Liver (tissue), 3 donors: ENCODE measurements around the gene CCDC106.

Source experiments
- CTCF ChIP-seq: fragments of 150-350 bp; IDR thresholded peaks from 2 replicates; pipeline ENCODE4 v1.5.1; 2017; ENCODE audit warnings: improper control_type of control experiment, low read depth, low read length; ENCODE audit not compliant: missing input control
- EGR1 ChIP-seq, 2 donors: IDR thresholded peaks; 2 replicates each; pipeline ENCODE4 v1.6.1; 2016 to 2018; ENCODE audit warnings: antibody characterized with exemption in 2 of 2, low read depth in 2 of 2
- HNF4A ChIP-seq, 2 donors: conservative IDR thresholded peaks; 2 replicates each; pipeline ENCODE4 v1.6.1; 2016; ENCODE audit warnings: antibody characterized with exemption in 2 of 2, mild to moderate bottlenecking in 2 of 2
- HNF4G ChIP-seq: IDR thresholded peaks from 2 replicates; pipeline ENCODE4 v1.6.1; 2016; ENCODE audit warnings: antibody characterized with exemption
- MAX ChIP-seq: IDR thresholded peaks from 2 replicates; pipeline ENCODE4 v1.6.1; 2016; ENCODE audit warnings: antibody characterized with exemption
- REST ChIP-seq: IDR thresholded peaks from 2 replicates; pipeline ENCODE4 v1.6.1; 2016; ENCODE audit warnings: antibody characterized with exemption, mild to moderate bottlenecking
- RXRA ChIP-seq, 2 donors: IDR thresholded peaks; 2 replicates each; pipeline ENCODE4 v1.6.1; 2017 to 2018; ENCODE audit warnings: antibody characterized with exemption in 2 of 2, mild to moderate bottlenecking in 1 of 2
- SP1 ChIP-seq: IDR thresholded peaks from 2 replicates; pipeline ENCODE4 v1.6.1; 2018; ENCODE audit warnings: antibody characterized with exemption, mild to moderate bottlenecking
- TAF1 ChIP-seq: conservative IDR thresholded peaks from 2 replicates; pipeline ENCODE4 v1.6.1; 2016; ENCODE audit warnings: antibody characterized with exemption, mild to moderate bottlenecking
- YY1 ChIP-seq: IDR thresholded peaks from 2 replicates; pipeline ENCODE4 v1.6.1; 2016; ENCODE audit warnings: antibody characterized with exemption, mild to moderate bottlenecking
- donor health status: healthy.
- donor health status: healthy.

GRCh38 chr19:55642153-55643002, 5.6 kb upstream of the CCDC106 start:
- TF ChIP-seq CTCF (no peak), HNF4A (conservative IDR thresholded peaks at IDR 0.05) (no peak), SP1 (no peak), REST (no peak), TAF1 (no peak), YY1 (no peak), HNF4G (no peak), RXRA (IDR thresholded peaks at IDR 0.05) (no peak), EGR1 (IDR thresholded peaks at IDR 0.05; ENCODE audit: low read depth in 2 of 2) (no peak), MAX (no peak)
